HG03175 (cell line): Measurements from ENCODE around the gene TF.
"Not testable (repeated sequence)": the region's sequence is repeated elsewhere in the genome, so short reads cannot be mapped to it uniquely, and the experiment has no call there.

ENCODE experiments used
- ATAC-seq: cut with Tn5 transposase; IDR thresholded peaks from one replicate; pipeline ENCODE4 v1.9.1; 2021; ENCODE audit warnings: mild to moderate bottlenecking, moderate library complexity; ENCODE audit not compliant: unreplicated experiment

The TF gene

GRCh38 chr3:133763797-133764683, 17.8 kb downstream of the TF start:
- ATAC-seq: no peak

GRCh38 chr3:133765256-133765655, 19.1 kb downstream of the TF start:
- no peak for ATAC-seq

GRCh38 chr3:133767607-133768006, 21.4 kb downstream of the TF start:
- ATAC-seq: no peak

GRCh38 chr3:133769536-133769935, 23.3 kb downstream of the TF start:
- ATAC-seq: no peak

- no peak for ATAC-seq
Observed at GRCh38 chr3:133773732-133774131, 27.5 kb downstream of the TF start.

- ATAC-seq: no peak
Observed at GRCh38 chr3:133775309-133775708, 29.1 kb downstream of the TF start.

- no peak for ATAC-seq
Observed at GRCh38 chr3:133775835-133776234, 29.6 kb downstream of the TF start.

- no peak for ATAC-seq
Observed at GRCh38 chr3:133776794-133777438, 30.7 kb downstream of the TF start.

- ATAC-seq: no peak
Observed at GRCh38 chr3:133777807-133778568, 31.8 kb downstream of the TF start.

- no peak for ATAC-seq
Observed at GRCh38 chr3:133779626-133780203, 33.5 kb downstream of the TF start.

GRCh38 chr3:133780756-133781155, 34.6 kb downstream of the TF start:
- not testable (repeated sequence) for ATAC-seq

GRCh38 chr3:133781570-133781969, 35.4 kb downstream of the TF start:
- ATAC-seq: no peak

GRCh38 chr3:133782454-133782853, 36.3 kb downstream of the TF start:
- ATAC-seq: no peak

GRCh38 chr3:133783762-133784161, 37.6 kb downstream of the TF start:
- ATAC-seq: no peak

GRCh38 chr3:133788024-133788423, 41.8 kb downstream of the TF start:
- no peak for ATAC-seq

- no peak for ATAC-seq
Observed at GRCh38 chr3:133792171-133792763, 46.1 kb downstream of the TF start.

GRCh38 chr3:133797396-133798105, 51.4 kb downstream of the TF start:
- no peak for ATAC-seq

GRCh38 chr3:133799794-133800585, 53.8 kb downstream of the TF start:
- ATAC-seq: no peak

- no peak for ATAC-seq
Observed at GRCh38 chr3:133803469-133803868, 57.3 kb downstream of the TF start.
